Activated naive CD8-positive, alpha-beta T cell treated with anti-CD3 and anti-CD28 coated beads, Interleukin-2, amount 50 U/mL, for 24 hours (primary cell): ENCODE data around the gene C19orf67.
A peak's percentile ranks its signal among the peaks of the same experiment; 100 is the strongest.
"Not testable (repeated sequence)": the region's sequence is repeated elsewhere in the genome, so short reads cannot be mapped to it uniquely, and the experiment has no call there.

Experiments used
- ATAC-seq: fragments of 150-1000 bp; cut with Tn5 transposase; one replicate; pipeline ENCODE4 v1.10.0; 2021
- DNase-seq: peaks from one replicate; pipeline ENCODE4 v3.0.0; 2021
- H3K27ac Mint-ChIP-seq: one replicate; pipeline ENCODE4 v1.8.0; 2021; ENCODE audit warnings: mild to moderate bottlenecking, mixed read lengths
- H3K27me3 Mint-ChIP-seq: one replicate; pipeline ENCODE4 v1.8.0; 2021; ENCODE audit warnings: mixed read lengths
- H3K36me3 Mint-ChIP-seq: one replicate; pipeline ENCODE4 v1.8.0; 2021; ENCODE audit warnings: low read depth, mixed read lengths
- H3K4me1 Mint-ChIP-seq: one replicate; pipeline ENCODE4 v1.8.0; 2021; ENCODE audit warnings: mixed read lengths
- H3K4me3 Mint-ChIP-seq: one replicate; pipeline ENCODE4 v1.8.0; 2021; ENCODE audit warnings: mild to moderate bottlenecking, moderate library complexity, mixed read lengths
- H3K9me3 Mint-ChIP-seq: one replicate; pipeline ENCODE4 v1.8.0; 2021; ENCODE audit warnings: mixed read lengths

Gene C19orf67

GRCh38 chr19:14050512-14050911 is 35.1 kb downstream of the C19orf67 start:
- ATAC-seq: no peak
- Mint-ChIP-seq H3K36me3 (peaks cover 50% of the 10 kb centered on the region), H3K4me1 (peaks cover 9% of the 10 kb centered on the region), H3K27me3 (peaks cover 3% of the 10 kb centered on the region), H3K27ac (no peak overlapping the region), H3K9me3 (no peaks in the 10 kb centered on the region), H3K4me3 (no peak overlapping the region)
- no peak for DNase-seq

GRCh38 chr19:14048443-14049153 is 37.0 kb downstream of the C19orf67 start:
- peaks cover 9% of the 10 kb centered on the region for H3K4me1 Mint-ChIP-seq
- H3K4me3 Mint-ChIP-seq: no peak overlapping the region
- no peaks in the 10 kb centered on the region for H3K27me3 Mint-ChIP-seq
- peak; percentile 86 for DNase-seq
- H3K36me3 Mint-ChIP-seq: peaks cover 48% of the 10 kb centered on the region
- no peaks in the 10 kb centered on the region for H3K9me3 Mint-ChIP-seq
- peak; percentile 92 for ATAC-seq
- H3K27ac Mint-ChIP-seq: no peak overlapping the region

DNA sequence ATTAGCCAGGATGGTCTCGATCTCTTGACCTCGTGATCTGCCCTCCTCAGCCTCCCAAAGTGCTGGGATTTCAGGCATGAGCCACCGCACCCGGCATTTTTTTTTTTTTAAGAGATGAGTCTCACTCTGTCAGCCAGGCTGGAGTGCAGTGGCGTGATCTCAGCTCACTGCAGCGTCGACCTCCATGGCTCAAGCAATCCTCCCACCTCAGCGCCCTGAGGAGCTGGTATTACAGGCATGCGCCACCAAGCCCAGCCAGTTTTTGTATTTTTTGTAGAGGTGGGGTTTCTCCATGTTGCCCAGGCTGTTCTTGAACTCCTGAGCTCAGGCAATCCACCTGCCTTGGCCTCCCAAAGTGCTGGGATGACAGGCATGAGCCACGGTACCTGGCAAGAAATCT is 37.7 kb downstream of the C19orf67 start:
- not testable (repeated sequence) for H3K9me3 Mint-ChIP-seq, H3K27ac Mint-ChIP-seq

DNA sequence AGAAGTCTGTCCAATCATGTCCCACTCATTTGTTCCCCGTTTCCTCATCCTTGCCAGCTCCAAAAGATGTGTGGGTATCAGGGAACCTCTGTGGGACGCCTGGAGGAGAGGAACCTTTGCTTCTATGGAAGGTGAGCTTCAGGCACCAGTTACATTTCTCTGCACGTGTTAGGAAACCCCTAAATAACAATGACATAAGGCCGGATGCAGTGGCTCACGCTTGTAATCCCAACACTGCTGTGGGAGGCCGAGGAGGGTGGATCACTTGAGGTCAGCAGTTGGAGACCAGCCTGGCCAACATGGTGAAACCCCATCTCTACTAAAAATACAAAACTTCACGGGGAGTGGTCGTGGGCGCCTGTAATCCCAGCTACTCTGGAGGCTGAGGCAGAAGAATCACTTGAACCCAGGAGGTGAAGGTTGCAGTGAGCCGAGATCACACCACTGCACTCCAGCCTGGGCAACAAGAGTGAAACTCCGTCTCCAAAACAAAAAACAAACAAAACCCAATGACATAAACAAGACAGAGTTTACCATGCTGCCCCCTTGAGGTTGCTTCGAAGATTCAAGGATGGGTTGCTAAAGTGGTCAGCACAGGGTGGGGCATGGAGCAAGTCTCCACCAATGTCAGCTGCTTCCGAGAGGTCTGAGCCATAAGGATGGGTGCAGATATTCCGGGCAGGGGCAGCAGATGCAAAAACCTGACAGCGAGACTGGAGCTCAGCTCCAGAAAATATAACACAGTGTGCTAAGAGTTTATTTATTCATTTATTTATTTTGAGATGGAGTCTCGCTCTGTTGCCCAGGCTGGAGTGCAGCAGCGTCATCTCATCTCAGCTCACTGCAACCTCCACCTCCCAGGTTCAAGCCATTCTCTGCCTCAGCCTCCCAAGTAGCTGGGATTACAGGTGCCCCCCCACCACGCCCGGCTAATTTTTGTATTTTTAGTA is 42.6 kb downstream of the C19orf67 start:
- not testable (repeated sequence) for DNase-seq, H3K9me3 Mint-ChIP-seq, H3K4me1 Mint-ChIP-seq, H3K27me3 Mint-ChIP-seq, H3K4me3 Mint-ChIP-seq, ATAC-seq
- Mint-ChIP-seq H3K36me3 (peaks cover 37% of the 10 kb centered on the region), H3K27ac (peak overlapping the region; percentile 42)

More for the DNA sequence above, 37.7 kb downstream of the C19orf67 start:
- DNase-seq, H3K27me3 Mint-ChIP-seq, H3K4me1 Mint-ChIP-seq, ATAC-seq, H3K4me3 Mint-ChIP-seq: not testable (repeated sequence)
- peaks cover 49% of the 10 kb centered on the region for H3K36me3 Mint-ChIP-seq

DNA sequence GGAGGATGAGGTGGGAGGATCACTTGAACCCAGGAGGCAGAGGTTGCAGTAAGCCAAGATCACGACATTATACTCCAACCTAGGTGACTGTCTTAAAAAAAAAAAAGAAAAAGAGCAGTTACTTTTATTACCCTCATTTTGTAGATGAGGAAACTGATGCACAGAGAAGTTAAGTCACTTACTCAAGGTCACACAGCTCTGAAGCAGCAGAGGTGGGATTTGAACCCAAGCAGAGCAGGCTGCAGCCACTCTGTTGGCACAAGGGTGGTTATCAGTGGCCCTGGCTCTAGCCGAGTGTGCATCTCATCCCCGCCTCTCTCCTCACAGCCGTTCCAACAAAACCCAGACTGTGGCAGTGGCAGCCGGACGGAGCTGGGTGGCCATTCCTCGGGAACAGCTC is 46.4 kb downstream of the C19orf67 start:
- H3K4me1 Mint-ChIP-seq: peaks cover 7% of the 10 kb centered on the region
- H3K36me3 Mint-ChIP-seq: peaks cover 35% of the 10 kb centered on the region
- no peak for DNase-seq
- ATAC-seq: no peak
- H3K27ac Mint-ChIP-seq: no peak overlapping the region
- H3K4me3 Mint-ChIP-seq: no peak overlapping the region
- no peaks in the 10 kb centered on the region for H3K9me3 Mint-ChIP-seq
- H3K27me3 Mint-ChIP-seq: no peaks in the 10 kb centered on the region

DNA sequence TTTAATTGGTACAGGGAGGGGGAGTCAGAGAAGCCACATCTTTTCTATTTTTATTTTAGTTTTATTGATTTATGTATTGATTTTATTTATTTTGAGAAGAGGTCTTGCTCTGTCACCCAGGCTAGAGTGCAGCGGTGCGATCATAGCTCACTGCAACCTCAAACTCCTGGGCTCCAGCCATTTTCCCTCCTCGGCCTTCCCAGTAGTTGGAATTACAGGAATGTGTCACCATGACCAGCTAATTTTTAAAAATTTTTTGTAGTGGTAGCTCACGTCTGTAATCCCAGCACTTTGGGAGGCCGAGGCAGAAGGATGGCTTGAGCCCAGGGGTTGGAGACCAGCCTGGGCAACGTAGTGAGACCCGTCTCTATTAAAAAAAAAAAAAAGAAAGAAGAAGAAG is 49.9 kb downstream of the C19orf67 start:
- DNase-seq: no peak
- Mint-ChIP-seq H3K4me3 (no peak overlapping the region), H3K36me3 (peaks cover 30% of the 10 kb centered on the region), H3K27ac (no peak overlapping the region), H3K4me1 (peaks cover 17% of the 10 kb centered on the region), H3K27me3 (no peaks in the 10 kb centered on the region), H3K9me3 (no peaks in the 10 kb centered on the region)
- ATAC-seq: no peak

DNA sequence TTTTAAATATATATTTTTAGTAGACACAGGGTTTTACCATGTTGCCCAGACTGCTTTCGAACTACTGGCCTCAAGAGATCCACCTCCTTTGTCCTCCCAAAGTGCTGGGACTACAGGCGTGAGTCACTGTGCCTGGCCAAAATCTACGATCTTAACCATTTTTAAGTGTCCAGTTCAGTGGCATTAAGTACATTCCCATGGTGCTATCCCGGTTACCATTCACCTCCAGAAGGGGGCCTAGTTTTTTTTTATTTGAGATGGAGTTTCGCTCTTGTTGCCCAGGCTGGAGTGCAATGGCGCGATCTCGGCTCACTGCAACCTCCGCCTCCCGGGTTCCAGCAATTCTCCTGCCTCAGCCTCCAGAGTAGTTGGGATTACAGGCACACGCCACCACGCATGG is 50.4 kb downstream of the C19orf67 start:
- Mint-ChIP-seq H3K36me3 (peaks cover 30% of the 10 kb centered on the region), H3K4me1 (peaks cover 17% of the 10 kb centered on the region)
- not testable (repeated sequence) for DNase-seq, H3K27me3 Mint-ChIP-seq, ATAC-seq, H3K27ac Mint-ChIP-seq, H3K4me3 Mint-ChIP-seq, H3K9me3 Mint-ChIP-seq

- H3K27ac Mint-ChIP-seq: peak overlapping the region; percentile 86
- no peak for ATAC-seq
Measured at GRCh38 chr19:14033946-14034345, 51.6 kb downstream of the C19orf67 start.

GRCh38 chr19:14031719-14032480 is 53.7 kb downstream of the C19orf67 start, which contains the start of gene IL27RA:
IL27RA (plus strand) TSS chr19:14031762; CDS start chr19:14031873, 111 bp downstream.
- peak; percentile 77 for DNase-seq
- Mint-ChIP-seq H3K27me3 (no peaks in the 10 kb centered on the region), H3K4me1 (peaks cover 17% of the 10 kb centered on the region), H3K36me3 (peaks cover 9% of the 10 kb centered on the region), H3K4me3 (peak within 1 kb of the TSS; percentile 92), H3K9me3 (no peaks in the 10 kb centered on the region), H3K27ac (peak within 1 kb of the TSS; percentile 91)
- ATAC-seq: peak; percentile 77

More at GRCh38 chr19:14033946-14034345, 51.6 kb downstream of the C19orf67 start:
- no peak for DNase-seq
- no peaks in the 10 kb centered on the region for H3K27me3 Mint-ChIP-seq
- peaks cover 17% of the 10 kb centered on the region for H3K4me1 Mint-ChIP-seq
- peak overlapping the region; percentile 53 for H3K4me3 Mint-ChIP-seq
- no peaks in the 10 kb centered on the region for H3K9me3 Mint-ChIP-seq
- H3K36me3 Mint-ChIP-seq: peaks cover 24% of the 10 kb centered on the region
